Limb (tissue), 2 donors: ENCODE data around the gene CARMIL1.
"Not testable (repeated sequence)": the region's sequence is repeated elsewhere in the genome, so short reads cannot be mapped to it uniquely, and the experiment has no call there.

Source experiments
- DNase-seq, 2 donors: peaks; one replicate each; pipeline ENCODE4 v3.0.0-alpha.2; 2016; ENCODE audit errors: extremely low spot score in 2 of 2

Gene CARMIL1

GRCh38 chr6:25277386-25277785, 1.8 kb upstream of the CARMIL1 start:
- DNase-seq, result no peak

GRCh38 chr6:25277857-25278256, 1.3 kb upstream of the CARMIL1 start:
- DNase-seq, result no peak

- peak in 1 of 2 donors; percentile 30 for DNase-seq
Measured at GRCh38 chr6:25278261-25278913, 787 bp upstream of the CARMIL1 start.

GRCh38 chr6:25279748-25280343, 672 bp downstream of the CARMIL1 start:
- DNase-seq, result peak in 1 of 2 donors; percentile 58

- peak in 1 of 2 donors; percentile 29 for DNase-seq
Measured at GRCh38 chr6:25280344-25281074, 1.3 kb downstream of the CARMIL1 start.

GRCh38 chr6:25286891-25287290, 7.7 kb downstream of the CARMIL1 start:
- no peak for DNase-seq

GRCh38 chr6:25287941-25288340, 8.8 kb downstream of the CARMIL1 start:
- no peak for DNase-seq

- no peak for DNase-seq
Measured at GRCh38 chr6:25288518-25288917, 9.3 kb downstream of the CARMIL1 start.

- no peak for DNase-seq
Measured at GRCh38 chr6:25290306-25291060, 11.3 kb downstream of the CARMIL1 start.

- no peak for DNase-seq
Measured at GRCh38 chr6:25292384-25292783, 13.2 kb downstream of the CARMIL1 start.

GRCh38 chr6:25295651-25296050, 16.5 kb downstream of the CARMIL1 start:
- DNase-seq, result no peak

GRCh38 chr6:25296217-25296905, 17.2 kb downstream of the CARMIL1 start:
- DNase-seq, result no peak

- no peak for DNase-seq
Measured at GRCh38 chr6:25297039-25297441, 17.9 kb downstream of the CARMIL1 start.

GRCh38 chr6:25297823-25298522, 18.8 kb downstream of the CARMIL1 start:
- no peak for DNase-seq

- DNase-seq, result not testable (repeated sequence)
Measured at GRCh38 chr6:25298523-25298865, 19.3 kb downstream of the CARMIL1 start.

GRCh38 chr6:25301362-25301761, 22.2 kb downstream of the CARMIL1 start:
- no peak for DNase-seq

GRCh38 chr6:25302151-25302550, 23.0 kb downstream of the CARMIL1 start:
- DNase-seq, result no peak

GRCh38 chr6:25302677-25303128, 23.5 kb downstream of the CARMIL1 start:
- DNase-seq, result no peak

GRCh38 chr6:25303254-25303653, 24.1 kb downstream of the CARMIL1 start:
- no peak for DNase-seq

GRCh38 chr6:25306379-25306778, 27.2 kb downstream of the CARMIL1 start:
- no peak for DNase-seq
